Measurements from ENCODE around the gene NLRP3.
"Not testable (repeated sequence)": the region's sequence is repeated elsewhere in the genome, so short reads cannot be mapped to it uniquely, and the experiment has no call there.

NLRP3 gene

GRCh38 chr1:247415423-247416361 is at the start of gene NLRP3:
Gene NLRP3 (plus strand): TSS chr1:247416173. CDS start chr1:247418801, 2,628 bp downstream.
- H3K27ac ChIP-seq = peak within 1 kb of the TSS; percentile 78
- peak within 1 kb of the TSS; percentile 67 to 89 for H3K4me3 ChIP-seq (ENCODE audit: low read depth in 1 of 2, low read length in 1 of 2)
- H3K36me3 ChIP-seq = no peaks in the 10 kb centered on the region
- H3K27me3 ChIP-seq = no peaks in the 10 kb centered on the region
- H3K4me1 ChIP-seq (ENCODE audit: control insufficient read depth in 1 of 2, insufficient read depth in 1 of 2, low read depth in 1 of 2, low read length in 1 of 2) = peaks cover 72% of the 10 kb centered on the region in 2 experiments
- no peaks in the 10 kb centered on the region for H3K9me3 ChIP-seq
- TF ChIP-seq CTCF (IDR thresholded peaks at IDR 0.05) = no peak

- not testable (repeated sequence) for H3K36me3 ChIP-seq; H3K4me3 ChIP-seq (ENCODE audit: low read depth in 1 of 2, low read length in 1 of 2); H3K27ac ChIP-seq; H3K27me3 ChIP-seq; H3K9me3 ChIP-seq; H3K4me1 ChIP-seq (ENCODE audit: control insufficient read depth in 1 of 2, insufficient read depth in 1 of 2, low read depth in 1 of 2, low read length in 1 of 2)
These were observed 49.6 kb upstream of the NLRP3 start for GRCh38 chr1:247366345-247366744.

- H3K9me3 ChIP-seq = no peaks in the 10 kb centered on the region
- no peaks in the 10 kb centered on the region for H3K27me3 ChIP-seq
- H3K36me3 ChIP-seq = no peaks in the 10 kb centered on the region
- H3K4me1 ChIP-seq (ENCODE audit: control insufficient read depth in 1 of 2, insufficient read depth in 1 of 2, low read depth in 1 of 2, low read length in 1 of 2) = peaks cover 4 to 9% of the 10 kb centered on the region in 2 experiments
- no peak overlapping the region for H3K4me3 ChIP-seq (ENCODE audit: low read depth in 1 of 2, low read length in 1 of 2)
- no peak for TF ChIP-seq CTCF (IDR thresholded peaks at IDR 0.05)
- no peak overlapping the region for H3K27ac ChIP-seq
These were observed 48.9 kb upstream of the NLRP3 start for GRCh38 chr1:247366926-247367645.

- TF ChIP-seq CTCF (IDR thresholded peaks at IDR 0.05) = no peak
- Histone ChIP-seq H3K4me1 (ENCODE audit: control insufficient read depth in 1 of 2, insufficient read depth in 1 of 2, low read depth in 1 of 2, low read length in 1 of 2) (peaks cover 4 to 14% of the 10 kb centered on the region in 2 experiments), H3K9me3 (no peaks in the 10 kb centered on the region), H3K4me3 (ENCODE audit: low read depth in 1 of 2, low read length in 1 of 2) (no peak overlapping the region), H3K27ac (no peak overlapping the region), H3K36me3 (no peaks in the 10 kb centered on the region), H3K27me3 (no peaks in the 10 kb centered on the region)
These were observed 48.1 kb upstream of the NLRP3 start for GRCh38 chr1:247367786-247368422.

- TF ChIP-seq CTCF (IDR thresholded peaks at IDR 0.05) = no peak
- H3K27me3 ChIP-seq = no peaks in the 10 kb centered on the region
- H3K4me3 ChIP-seq (ENCODE audit: low read depth in 1 of 2, low read length in 1 of 2) = no peak overlapping the region
- H3K36me3 ChIP-seq = no peaks in the 10 kb centered on the region
- peak overlapping the region; percentile 58 for H3K27ac ChIP-seq
- H3K4me1 ChIP-seq (ENCODE audit: control insufficient read depth in 1 of 2, insufficient read depth in 1 of 2, low read depth in 1 of 2, low read length in 1 of 2) = peaks cover 6 to 16% of the 10 kb centered on the region in 2 experiments
- no peaks in the 10 kb centered on the region for H3K9me3 ChIP-seq
These were observed 47.4 kb upstream of the NLRP3 start for GRCh38 chr1:247368490-247369145.

Data from neutrophil (primary cell).